Measurements from ENCODE around the gene KIAA1210.

GRCh38 chrX:119087121-119087520, 40.5 kb downstream of the KIAA1210 start:
- TF ChIP-seq CTCF (IDR thresholded peaks at IDR 0.05; ENCODE audit: low read depth, low read length, missing input control) = no peak
- TF ChIP-seq REST (IDR thresholded peaks at IDR 0.05) = no peak
- no peak for TF ChIP-seq SP1 (IDR thresholded peaks at IDR 0.05)
- TF ChIP-seq FOXA1 (IDR thresholded peaks at IDR 0.05) = no peak
- no peak for TF ChIP-seq TAF1 (conservative IDR thresholded peaks at IDR 0.05)
- no peak for TF ChIP-seq HNF4G (IDR thresholded peaks at IDR 0.05)
- TF ChIP-seq RXRA (IDR thresholded peaks at IDR 0.05) = no peak
- TF ChIP-seq EGR1 (IDR thresholded peaks at IDR 0.05; ENCODE audit: low read depth in 2 of 2) = no peak
- TF ChIP-seq ATF3 (IDR thresholded peaks at IDR 0.05) = no peak
